NCI-H2081 treated with DMSO at 0.1 percent for 48 hours (cell line): ENCODE measurements around the gene UNC13B.

Experiments
- DNase-seq: peaks from one replicate; lab custom pipeline; 2025; lab: John Stamatoyannopoulos, UW

UNC13B gene

DNA sequence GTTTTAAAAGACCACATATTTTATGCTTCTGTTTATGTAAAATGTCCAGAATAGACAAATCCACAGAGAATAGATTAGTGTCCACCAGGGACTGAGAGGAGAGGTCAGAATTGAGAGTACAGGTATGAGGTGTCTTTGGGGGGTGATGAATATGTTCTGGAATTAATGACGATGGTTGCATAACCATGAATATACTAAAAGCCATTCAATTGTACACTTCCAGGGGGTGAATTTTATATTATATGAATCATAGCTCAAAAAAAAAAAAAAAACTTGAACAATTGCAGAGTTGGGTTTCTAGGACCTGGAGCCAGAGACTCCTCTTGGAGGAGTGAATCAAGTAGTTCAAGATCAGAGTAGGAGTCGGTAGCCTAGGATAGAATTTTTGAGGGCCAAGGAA lies 270.3 kb downstream of the UNC13B start:
- no peak for DNase-seq

DNA sequence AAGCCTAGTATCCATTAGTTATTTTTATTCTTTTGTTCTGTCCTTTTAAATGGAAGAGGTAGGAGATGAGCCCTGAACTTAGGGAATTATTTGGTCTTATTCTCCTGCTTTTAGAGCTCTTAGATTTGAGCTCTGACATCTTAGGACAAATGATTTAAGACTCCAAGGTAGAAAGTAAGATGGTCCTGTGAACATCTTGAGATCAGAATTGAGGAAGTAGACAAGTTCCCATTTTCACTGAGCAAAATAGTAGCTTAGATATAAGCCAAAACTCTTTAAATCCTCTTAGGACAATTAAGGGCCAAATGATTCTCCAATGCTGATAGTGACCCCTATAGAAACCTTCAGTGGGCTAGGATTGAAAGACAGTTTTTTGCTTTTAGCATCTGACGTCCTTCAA lies 275.1 kb downstream of the UNC13B start:
- DNase-seq: no peak

DNA sequence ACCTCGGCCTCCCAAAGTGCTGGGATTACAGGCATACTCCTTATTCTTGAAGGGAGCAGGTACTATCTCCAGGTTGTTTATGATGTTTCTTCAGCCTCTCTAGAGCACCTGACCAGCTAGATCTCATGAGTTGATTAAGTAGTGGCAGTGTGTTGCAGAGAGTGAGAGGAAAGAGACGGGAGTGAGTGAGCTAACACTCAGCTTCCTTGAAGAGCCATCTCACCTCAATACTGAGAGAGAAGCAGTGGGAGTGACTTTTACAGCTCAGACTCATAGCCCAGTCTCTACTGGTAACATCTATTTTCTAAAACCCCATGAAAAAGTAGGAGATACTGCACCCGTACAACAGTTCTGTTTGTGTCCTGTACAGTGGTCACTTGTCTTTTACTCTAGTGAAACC lies 284.2 kb downstream of the UNC13B start:
- no peak for DNase-seq

DNA sequence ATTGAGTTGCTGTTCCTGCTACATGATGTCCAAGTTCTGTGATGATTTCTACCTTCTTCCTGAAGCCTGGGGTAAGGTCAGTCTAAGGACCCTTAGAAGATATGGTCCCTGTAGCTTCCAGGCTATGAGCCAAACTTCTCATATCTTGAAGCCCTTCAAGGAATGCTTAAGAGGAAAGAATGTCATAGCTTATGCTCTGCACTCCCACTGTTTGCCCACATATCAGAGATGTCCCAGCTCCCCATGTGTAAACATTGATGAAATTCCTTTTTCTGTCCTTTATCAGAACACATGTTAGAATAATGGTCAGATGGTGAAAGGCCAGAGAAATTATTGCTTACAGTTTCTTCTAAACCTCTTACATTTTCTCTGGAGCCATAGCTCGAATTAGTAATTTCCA lies 286.7 kb downstream of the UNC13B start:
- no peak for DNase-seq

DNA sequence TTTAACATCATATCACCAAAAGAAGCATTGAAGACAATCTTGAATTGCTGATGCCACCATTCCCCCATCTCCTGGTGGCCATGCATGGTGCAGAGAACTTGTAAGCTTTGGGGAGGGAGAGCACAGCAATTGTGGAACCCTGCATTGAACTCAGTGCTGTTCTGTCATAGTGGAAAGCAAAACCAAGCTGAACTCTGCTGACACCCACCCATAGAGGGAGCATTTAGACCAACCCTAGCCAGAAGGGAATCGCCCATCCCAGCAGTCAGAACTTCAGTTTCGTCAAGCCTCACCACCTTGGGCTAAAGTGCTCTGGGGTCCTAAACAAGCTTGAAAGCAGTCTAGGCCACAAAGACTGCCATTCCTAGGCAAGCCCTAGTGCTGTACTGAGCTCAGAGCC lies 290.7 kb downstream of the UNC13B start:
- DNase-seq: no peak

DNA sequence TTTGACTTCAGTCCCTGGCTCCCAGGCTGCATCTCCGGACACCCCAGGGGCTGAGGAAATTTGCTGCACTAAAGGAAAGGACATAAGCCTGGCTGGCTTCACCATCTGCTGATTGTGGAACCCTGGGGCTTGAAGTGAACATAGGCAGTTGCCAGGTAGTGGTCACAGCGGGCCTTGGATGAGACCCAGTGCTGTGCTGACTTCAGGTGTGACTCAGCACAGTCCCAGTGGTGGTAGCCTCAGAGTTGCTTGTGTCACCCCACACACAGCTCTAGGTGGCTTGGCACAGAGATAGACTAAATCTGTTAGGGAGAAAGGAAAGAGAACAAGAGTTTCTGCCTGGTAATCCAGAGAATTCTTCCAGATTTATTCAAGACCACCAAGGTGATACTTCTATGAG lies 292.0 kb downstream of the UNC13B start:
- DNase-seq: no peak
